ENCODE data around the gene PRKAR1B.

Gene PRKAR1B

GRCh38 chr7:569071-569855, 157.8 kb downstream of the PRKAR1B start:
- H3K36me3 ChIP-seq (replicated peaks in 1 of 2; ENCODE audit: control insufficient read depth in 2 of 2, insufficient read depth in 2 of 2, low read length in 2 of 2): no peaks in the 10 kb centered on the region
- DNase-seq (ENCODE audit: low spot score): no peak
- no peak overlapping the region for H3K4me3 ChIP-seq (ENCODE audit: low read length in 2 of 2)
- H2AK5ac ChIP-seq (ENCODE audit: low read depth, low read length): no peak overlapping the region
- H4K8ac ChIP-seq (ENCODE audit: low read depth, low read length): peak overlapping the region; percentile 17
- H3K9ac ChIP-seq (ENCODE audit: low read depth, low read length, poor library complexity): no peak overlapping the region
- H3K14ac ChIP-seq (ENCODE audit: low read length): peak overlapping the region; percentile 82
- no peaks in the 10 kb centered on the region for H3K27me3 ChIP-seq (ENCODE audit: control insufficient read depth in 3 of 3, insufficient read depth in 3 of 3, low read depth in 1 of 3, low read length in 3 of 3)
- H3K4ac ChIP-seq (ENCODE audit: low read length): peak overlapping the region; percentile 76
- no peaks in the 10 kb centered on the region for H3K79me1 ChIP-seq (ENCODE audit: low read depth, low read length)
- peak overlapping the region; percentile 76 for H3K18ac ChIP-seq (ENCODE audit: low read length)
- no peak overlapping the region for H2BK120ac ChIP-seq (ENCODE audit: low read depth, low read length)
- peak overlapping the region; percentile 10 for H2BK12ac ChIP-seq (ENCODE audit: low read length)
- no peak overlapping the region for H2AFZ ChIP-seq (ENCODE audit: low read length)
- H3K23ac ChIP-seq (ENCODE audit: low read depth, low read length, poor library complexity): peak overlapping the region; percentile 31
- H2BK5ac ChIP-seq (ENCODE audit: low read length): peak overlapping the region; percentile 53
- no peak overlapping the region for H3K4me2 ChIP-seq (ENCODE audit: insufficient read depth, low read length, poor library complexity, severe bottlenecking)
- H3K9me3 ChIP-seq (replicated peaks in 1 of 2; ENCODE audit: control insufficient read depth in 2 of 2, insufficient read depth in 1 of 2, low read depth in 1 of 2, low read length in 2 of 2): no peaks in the 10 kb centered on the region
- no peak overlapping the region for H4K91ac ChIP-seq (ENCODE audit: low read depth, low read length, poor library complexity)
- H2BK15ac ChIP-seq (ENCODE audit: low read length): peak overlapping the region; percentile 26
- H3K4me1 ChIP-seq (ENCODE audit: control insufficient read depth in 2 of 2, insufficient read depth in 1 of 2, low read depth in 1 of 2, low read length in 2 of 2): peaks cover 12 to 20% of the 10 kb centered on the region in 2 donors
- no CpG with 5 or more reads among the region's 30 CpGs for WGBS, 2 donors (ENCODE audit: extremely low coverage in 2 of 2, insufficient read length in 2 of 2, insufficient replicate concordance in 1 of 2)
- H3K27ac ChIP-seq (replicated peaks; ENCODE audit: low read length): no peak overlapping the region

- no peak overlapping the region for H3K4me2 ChIP-seq (ENCODE audit: insufficient read depth, low read length, poor library complexity, severe bottlenecking)
- H4K91ac ChIP-seq (ENCODE audit: low read depth, low read length, poor library complexity): no peak overlapping the region
- no peak for DNase-seq (ENCODE audit: low spot score)
- H3K4me3 ChIP-seq (ENCODE audit: low read length in 2 of 2): no peak overlapping the region
- no peak overlapping the region for H2BK5ac ChIP-seq (ENCODE audit: low read length)
- no peaks in the 10 kb centered on the region for H3K79me1 ChIP-seq (ENCODE audit: low read depth, low read length)
- no peak overlapping the region for H4K8ac ChIP-seq (ENCODE audit: low read depth, low read length)
- no peaks in the 10 kb centered on the region for H3K27me3 ChIP-seq (ENCODE audit: control insufficient read depth in 3 of 3, insufficient read depth in 3 of 3, low read depth in 1 of 3, low read length in 3 of 3)
- no peak overlapping the region for H2BK120ac ChIP-seq (ENCODE audit: low read depth, low read length)
- peak overlapping the region; percentile 82 for H3K14ac ChIP-seq (ENCODE audit: low read length)
- H3K4ac ChIP-seq (ENCODE audit: low read length): no peak overlapping the region
- H3K18ac ChIP-seq (ENCODE audit: low read length): peak overlapping the region; percentile 28
- no peak overlapping the region for H3K23ac ChIP-seq (ENCODE audit: low read depth, low read length, poor library complexity)
- peaks cover 6 to 11% of the 10 kb centered on the region in 2 donors for H3K4me1 ChIP-seq (ENCODE audit: control insufficient read depth in 2 of 2, insufficient read depth in 1 of 2, low read depth in 1 of 2, low read length in 2 of 2)
- H2AFZ ChIP-seq (ENCODE audit: low read length): no peak overlapping the region
- no peak overlapping the region for H2BK15ac ChIP-seq (ENCODE audit: low read length)
- no peaks in the 10 kb centered on the region for H3K36me3 ChIP-seq (replicated peaks in 1 of 2; ENCODE audit: control insufficient read depth in 2 of 2, insufficient read depth in 2 of 2, low read length in 2 of 2)
- no peak overlapping the region for H3K27ac ChIP-seq (replicated peaks; ENCODE audit: low read length)
- no CpG with 5 or more reads among the region's 33 CpGs for WGBS, 2 donors (ENCODE audit: extremely low coverage in 2 of 2, insufficient read length in 2 of 2, insufficient replicate concordance in 1 of 2)
- no peaks in the 10 kb centered on the region for H3K9me3 ChIP-seq (replicated peaks in 1 of 2; ENCODE audit: control insufficient read depth in 2 of 2, insufficient read depth in 1 of 2, low read depth in 1 of 2, low read length in 2 of 2)
- no peak overlapping the region for H3K9ac ChIP-seq (ENCODE audit: low read depth, low read length, poor library complexity)
- peak overlapping the region; percentile 63 for H2AK5ac ChIP-seq (ENCODE audit: low read depth, low read length)
- no peak overlapping the region for H2BK12ac ChIP-seq (ENCODE audit: low read length)
Observed at GRCh38 chr7:568031-568951, 158.8 kb downstream of the PRKAR1B start.

GRCh38 chr7:567305-567883, 159.7 kb downstream of the PRKAR1B start:
- Histone ChIP-seq H2BK12ac (ENCODE audit: low read length) (no peak overlapping the region), H2AFZ (ENCODE audit: low read length) (no peak overlapping the region), H3K4me2 (ENCODE audit: insufficient read depth, low read length, poor library complexity, severe bottlenecking) (no peak overlapping the region), H3K36me3 (replicated peaks in 1 of 2; ENCODE audit: control insufficient read depth in 2 of 2, insufficient read depth in 2 of 2, low read length in 2 of 2) (no peaks in the 10 kb centered on the region), H2AK5ac (ENCODE audit: low read depth, low read length) (no peak overlapping the region), H2BK15ac (ENCODE audit: low read length) (no peak overlapping the region), H3K27ac (replicated peaks; ENCODE audit: low read length) (no peak overlapping the region), H3K27me3 (ENCODE audit: control insufficient read depth in 3 of 3, insufficient read depth in 3 of 3, low read depth in 1 of 3, low read length in 3 of 3) (no peaks in the 10 kb centered on the region), H3K4me1 (ENCODE audit: control insufficient read depth in 2 of 2, insufficient read depth in 1 of 2, low read depth in 1 of 2, low read length in 2 of 2) (peaks cover under 1 to 4% of the 10 kb centered on the region in 2 donors), H3K9ac (ENCODE audit: low read depth, low read length, poor library complexity) (no peak overlapping the region), H3K14ac (ENCODE audit: low read length) (no peak overlapping the region), H3K9me3 (replicated peaks in 1 of 2; ENCODE audit: control insufficient read depth in 2 of 2, insufficient read depth in 1 of 2, low read depth in 1 of 2, low read length in 2 of 2) (no peaks in the 10 kb centered on the region), H2BK120ac (ENCODE audit: low read depth, low read length) (no peak overlapping the region), H4K91ac (ENCODE audit: low read depth, low read length, poor library complexity) (no peak overlapping the region), H3K23ac (ENCODE audit: low read depth, low read length, poor library complexity) (no peak overlapping the region), H3K4me3 (ENCODE audit: low read length in 2 of 2) (no peak overlapping the region), H3K18ac (ENCODE audit: low read length) (no peak overlapping the region), H4K8ac (ENCODE audit: low read depth, low read length) (no peak overlapping the region), H2BK5ac (ENCODE audit: low read length) (no peak overlapping the region), H3K4ac (ENCODE audit: low read length) (no peak overlapping the region), H3K79me1 (ENCODE audit: low read depth, low read length) (no peaks in the 10 kb centered on the region)
- WGBS, 2 donors (ENCODE audit: extremely low coverage in 2 of 2, insufficient read length in 2 of 2, insufficient replicate concordance in 1 of 2): 67 to 80% methylated on average over 1 of the region's 3 CpGs
- DNase-seq (ENCODE audit: low spot score): no peak

- Histone ChIP-seq H3K27me3 (ENCODE audit: control insufficient read depth in 3 of 3, insufficient read depth in 3 of 3, low read depth in 1 of 3, low read length in 3 of 3) (no peaks in the 10 kb centered on the region), H3K4me1 (ENCODE audit: control insufficient read depth in 2 of 2, insufficient read depth in 1 of 2, low read depth in 1 of 2, low read length in 2 of 2) (peaks cover 0 to 2% of the 10 kb centered on the region in 2 donors), H3K36me3 (replicated peaks in 1 of 2; ENCODE audit: control insufficient read depth in 2 of 2, insufficient read depth in 2 of 2, low read length in 2 of 2) (no peaks in the 10 kb centered on the region), H4K8ac (ENCODE audit: low read depth, low read length) (no peak overlapping the region), H3K27ac (replicated peaks; ENCODE audit: low read length) (no peak overlapping the region), H3K9me3 (replicated peaks in 1 of 2; ENCODE audit: control insufficient read depth in 2 of 2, insufficient read depth in 1 of 2, low read depth in 1 of 2, low read length in 2 of 2) (no peaks in the 10 kb centered on the region), H3K23ac (ENCODE audit: low read depth, low read length, poor library complexity) (no peak overlapping the region), H3K4me2 (ENCODE audit: insufficient read depth, low read length, poor library complexity, severe bottlenecking) (no peak overlapping the region), H2BK120ac (ENCODE audit: low read depth, low read length) (no peak overlapping the region), H2BK15ac (ENCODE audit: low read length) (no peak overlapping the region), H3K4me3 (ENCODE audit: low read length in 2 of 2) (no peak overlapping the region), H3K18ac (ENCODE audit: low read length) (no peak overlapping the region), H3K14ac (ENCODE audit: low read length) (no peak overlapping the region), H3K4ac (ENCODE audit: low read length) (no peak overlapping the region), H2AFZ (ENCODE audit: low read length) (no peak overlapping the region), H2AK5ac (ENCODE audit: low read depth, low read length) (no peak overlapping the region), H3K79me1 (ENCODE audit: low read depth, low read length) (no peaks in the 10 kb centered on the region), H2BK5ac (ENCODE audit: low read length) (no peak overlapping the region), H2BK12ac (ENCODE audit: low read length) (no peak overlapping the region), H3K9ac (ENCODE audit: low read depth, low read length, poor library complexity) (no peak overlapping the region), H4K91ac (ENCODE audit: low read depth, low read length, poor library complexity) (no peak overlapping the region)
- no CpG with 5 or more reads among the region's 1 CpG for WGBS, 2 donors (ENCODE audit: extremely low coverage in 2 of 2, insufficient read length in 2 of 2, insufficient replicate concordance in 1 of 2)
- no peak for DNase-seq (ENCODE audit: low spot score)
Observed at GRCh38 chr7:566100-566499, 161.0 kb downstream of the PRKAR1B start.

Measured in neuronal stem cell (in vitro differentiated cells).